NT2/D1 (cell line): ENCODE results near the gene PGAP3.

Experiments used
- SUZ12 ChIP-seq: IDR thresholded peaks from 2 replicates; pipeline ENCODE4 v1.6.1; 2011; ENCODE audit not compliant: insufficient read length, insufficient read depth; ENCODE audit errors: extremely low read depth
- YY1 ChIP-seq: IDR thresholded peaks from 2 replicates; pipeline ENCODE4 v1.6.1; 2011; ENCODE audit not compliant: insufficient read length, insufficient read depth
- ZNF274 ChIP-seq: IDR thresholded peaks from 2 replicates; pipeline ENCODE4 v1.6.1; 2011; ENCODE audit warnings: mild to moderate bottlenecking, low read depth, low read length

GRCh38 chr17:39674702-39675389, 13.0 kb downstream of the PGAP3 start:
- TF ChIP-seq YY1 (no peak), ZNF274 (no peak), SUZ12 (no peak)
